Liver (tissue), 9 donors: Measurements from ENCODE around the gene SCUBE1. TPM values are rescaled to one million over a fixed set of nuclear protein-coding genes. Genes with fewer than 3 reads are reported as not detected.

Source experiments
- DNase-seq: peaks from one replicate; pipeline ENCODE4 v3.0.0-alpha.2; 2017; ENCODE audit warnings: low spot score
- H3K27ac ChIP-seq, 2 donors: one replicate each; pipeline ENCODE4 v1.7.0; 2013; ENCODE audit warnings: inconsistent platforms in 2 of 2, low read length in 2 of 2, control low read depth in 1 of 2, low read depth in 1 of 2, mild to moderate bottlenecking in 1 of 2
- H3K27me3 ChIP-seq, 4 donors: one replicate each; pipeline versions ENCODE4 v1.6.1 to v1.7.0; 2013; ENCODE audit warnings: low read length in 3 of 4, inconsistent platforms in 1 of 4, mild to moderate bottlenecking in 1 of 4, moderate library complexity in 1 of 4; ENCODE audit not compliant: control insufficient read depth in 4 of 4, insufficient read depth in 4 of 4
- H3K36me3 ChIP-seq, 4 donors: one replicate each; pipeline versions ENCODE4 v1.6.1 to v1.7.0; 2013; ENCODE audit warnings: low read length in 3 of 4, mild to moderate bottlenecking in 3 of 4, low read depth in 1 of 4, moderate library complexity in 1 of 4; ENCODE audit not compliant: control insufficient read depth in 4 of 4, insufficient read depth in 3 of 4
- H3K4me1 ChIP-seq, 4 donors: one replicate each; pipeline versions ENCODE4 v1.6.1 to v1.7.0; 2013; ENCODE audit warnings: low read length in 3 of 4, mild to moderate bottlenecking in 3 of 4, moderate library complexity in 1 of 4; ENCODE audit not compliant: control insufficient read depth in 4 of 4, insufficient read depth in 4 of 4
- H3K4me3 ChIP-seq, 3 donors: one replicate each; pipeline versions ENCODE4 v1.6.1 to v1.7.0; 2013; ENCODE audit warnings: low read length in 3 of 3, control low read depth in 1 of 3, low read depth in 1 of 3, mild to moderate bottlenecking in 1 of 3
- H3K9ac ChIP-seq, 2 donors: one replicate each; pipeline ENCODE4 v1.7.0; 2013; ENCODE audit warnings: low read length in 2 of 2, mild to moderate bottlenecking in 2 of 2, moderate library complexity in 2 of 2, control low read depth in 1 of 2, low read depth in 1 of 2
- H3K9me3 ChIP-seq, 4 donors: one replicate each; pipeline versions ENCODE4 v1.6.1 to v1.7.0; 2013; ENCODE audit warnings: low read length in 3 of 4; ENCODE audit not compliant: control insufficient read depth in 4 of 4
- ATF3 ChIP-seq: IDR thresholded peaks from 2 replicates; pipeline ENCODE4 v1.6.1; 2016; ENCODE audit warnings: antibody characterized with exemption
- CTCF ChIP-seq: fragments of 150-350 bp; IDR thresholded peaks from 2 replicates; pipeline ENCODE4 v1.5.1; 2017; ENCODE audit warnings: improper control_type of control experiment, low read depth, low read length; ENCODE audit not compliant: missing input control
- EGR1 ChIP-seq, 2 donors: IDR thresholded peaks; 2 replicates each; pipeline ENCODE4 v1.6.1; 2016 to 2018; ENCODE audit warnings: antibody characterized with exemption in 2 of 2, low read depth in 2 of 2
- FOXA1 ChIP-seq: IDR thresholded peaks from 2 replicates; pipeline ENCODE4 v1.6.1; 2016; ENCODE audit warnings: antibody characterized with exemption
- FOXA2 ChIP-seq: IDR thresholded peaks from 2 replicates; pipeline ENCODE4 v1.6.1; 2016; ENCODE audit warnings: antibody characterized with exemption
- GABPA ChIP-seq, 2 donors: IDR thresholded peaks in 1 of 2; conservative IDR thresholded peaks in 1 of 2; 2 replicates each; pipeline ENCODE4 v1.6.1; 2016; ENCODE audit warnings: antibody characterized with exemption in 2 of 2, mild to moderate bottlenecking in 1 of 2, moderate library complexity in 1 of 2
- HNF4A ChIP-seq, 2 donors: conservative IDR thresholded peaks; 2 replicates each; pipeline ENCODE4 v1.6.1; 2016; ENCODE audit warnings: antibody characterized with exemption in 2 of 2, mild to moderate bottlenecking in 2 of 2
- HNF4G ChIP-seq: IDR thresholded peaks from 2 replicates; pipeline ENCODE4 v1.6.1; 2016; ENCODE audit warnings: antibody characterized with exemption
- JUND ChIP-seq, 2 donors: IDR thresholded peaks; 2 replicates each; pipeline ENCODE4 v1.6.1; 2016; ENCODE audit warnings: antibody characterized with exemption in 2 of 2
- MAX ChIP-seq: IDR thresholded peaks from 2 replicates; pipeline ENCODE4 v1.6.1; 2016; ENCODE audit warnings: antibody characterized with exemption
- NR2F2 ChIP-seq: IDR thresholded peaks from 2 replicates; pipeline ENCODE4 v1.6.1; 2016; ENCODE audit warnings: antibody characterized with exemption
- RAD21 ChIP-seq, 2 donors: IDR thresholded peaks; 2 replicates each; pipeline ENCODE4 v1.6.1; 2016; ENCODE audit warnings: antibody characterized with exemption in 2 of 2, mild to moderate bottlenecking in 2 of 2
- REST ChIP-seq: IDR thresholded peaks from 2 replicates; pipeline ENCODE4 v1.6.1; 2016; ENCODE audit warnings: antibody characterized with exemption, mild to moderate bottlenecking
- RXRA ChIP-seq, 2 donors: IDR thresholded peaks; 2 replicates each; pipeline ENCODE4 v1.6.1; 2017 to 2018; ENCODE audit warnings: antibody characterized with exemption in 2 of 2, mild to moderate bottlenecking in 1 of 2
- SP1 ChIP-seq: IDR thresholded peaks from 2 replicates; pipeline ENCODE4 v1.6.1; 2018; ENCODE audit warnings: antibody characterized with exemption, mild to moderate bottlenecking
- TAF1 ChIP-seq: conservative IDR thresholded peaks from 2 replicates; pipeline ENCODE4 v1.6.1; 2016; ENCODE audit warnings: antibody characterized with exemption, mild to moderate bottlenecking
- YY1 ChIP-seq: IDR thresholded peaks from 2 replicates; pipeline ENCODE4 v1.6.1; 2016; ENCODE audit warnings: antibody characterized with exemption, mild to moderate bottlenecking
- ZBTB33 ChIP-seq: IDR thresholded peaks from 2 replicates; pipeline ENCODE4 v1.6.1; 2016; ENCODE audit warnings: antibody characterized with exemption
- WGBS: extraction: QIAGEN DNeasy Blood & Tissue Kit; methylation state at CpG from one replicate; pipeline ENCODE4 v1.1.7; 2013; 5-methylcytosine and 5-hydroxymethylcytosine counted together
- polyA plus RNA-seq, 2 donors: library from polyadenylated mRNA; stranded (reverse) in 1 of 2; unstranded in 1 of 2; fragments of 200-250 nt in 1 of 2; fragments of >200 nt in 1 of 2; fragmentation: Nextera tagmentation in 1 of 2; extraction: Ambion mirVana in 1 of 2; gene quantifications; one replicate each; pipeline versions ENCODE4 v1.2.1 to v1.2.3, GENCODE V29; 2013 to 2015
- total RNA-seq, 2 donors: library from RNA; depleted of rRNA; stranded (reverse); fragments of >200 nt; gene quantifications; one replicate each; pipeline ENCODE4 v1.2.3, GENCODE V29; 2014
- donor health status: healthy.
- donor health status: healthy.
- donor health status: healthy.
- donor health status: healthy.
- donor health status: healthy.

SCUBE1 gene
- total and polyA plus RNA-seq, 4 donors, result 0.07 to 0.46 (median 0.08) TPM; not detected in 1

GRCh38 chr22:43295173-43295572 lies 48.0 kb downstream of the SCUBE1 start:
- Histone ChIP-seq H3K4me3 (no peak overlapping the region), H3K9me3 (no peaks in the 10 kb centered on the region), H3K27ac (no peak overlapping the region), H3K9ac (no peak overlapping the region), H3K27me3 (no peaks in the 10 kb centered on the region), H3K36me3 (no peaks in the 10 kb centered on the region), H3K4me1 (peaks cover 3 to 13% (median 11%) of the 10 kb centered on the region in 4 donors)
- no peak for DNase-seq
- TF ChIP-seq REST (no peak), ATF3 (no peak), RAD21 (IDR thresholded peaks at IDR 0.05) (no peak), FOXA1 (no peak), TAF1 (no peak), GABPA (IDR thresholded peaks at IDR 0.05 in 1 of 2, conservative IDR thresholded peaks at IDR 0.05 in 1 of 2) (no peak), YY1 (no peak), HNF4A (conservative IDR thresholded peaks at IDR 0.05) (no peak), CTCF (no peak), NR2F2 (no peak), HNF4G (no peak), EGR1 (IDR thresholded peaks at IDR 0.05; ENCODE audit: low read depth in 2 of 2) (no peak), JUND (IDR thresholded peaks at IDR 0.05) (no peak), RXRA (IDR thresholded peaks at IDR 0.05) (no peak), SP1 (no peak), FOXA2 (no peak), MAX (no peak), ZBTB33 (no peak)
- WGBS, result 80% methylated on average over 6 of the region's 6 CpGs
